Osteocyte (in vitro differentiated cells): ENCODE results near the gene TRAF2. TPM values are rescaled to one million over a fixed set of nuclear protein-coding genes. Genes with fewer than 3 reads are reported as not detected.

Experiments
- DNase-seq: peaks from one replicate; pipeline ENCODE4 v3.0.0; 2021; ENCODE audit warnings: mixed read lengths; ENCODE audit not compliant: unreplicated experiment; ENCODE audit errors: extremely low spot score
- H3K27ac Mint-ChIP-seq: one replicate; pipeline ENCODE4 v1.8.0; 2021; ENCODE audit warnings: mild to moderate bottlenecking, mixed read lengths; ENCODE audit not compliant: unreplicated experiment
- H3K27me3 Mint-ChIP-seq: one replicate; pipeline ENCODE4 v1.8.0; 2021; ENCODE audit warnings: mixed read lengths; ENCODE audit not compliant: unreplicated experiment
- H3K36me3 Mint-ChIP-seq: one replicate; pipeline ENCODE4 v1.8.0; 2021; ENCODE audit warnings: mixed read lengths; ENCODE audit not compliant: unreplicated experiment
- H3K4me1 Mint-ChIP-seq: one replicate; pipeline ENCODE4 v1.8.0; 2021; ENCODE audit warnings: mixed read lengths; ENCODE audit not compliant: unreplicated experiment
- H3K4me3 Mint-ChIP-seq: one replicate; pipeline ENCODE4 v1.8.0; 2021; ENCODE audit warnings: mild to moderate bottlenecking, moderate library complexity, mixed read lengths; ENCODE audit not compliant: unreplicated experiment
- H3K9me3 Mint-ChIP-seq: one replicate; pipeline ENCODE4 v1.8.0; 2021; ENCODE audit warnings: mixed read lengths; ENCODE audit not compliant: unreplicated experiment
- CTCF ChIP-seq: fragments of 200-600 bp; sonication (generic); IDR thresholded peaks from 2 replicates; pipeline ENCODE4 v1.5.0; 2021; ENCODE audit warnings: antibody characterized with exemption, mild to moderate bottlenecking, moderate library complexity
- total RNA-seq: library from RNA; stranded (reverse); gene quantifications from 2 replicates; pipeline ENCODE4 v1.2.1, GENCODE V29; 2021

Gene TRAF2
- total RNA-seq, 1 donor from 2014 or later: 14.4 TPM

DNA sequence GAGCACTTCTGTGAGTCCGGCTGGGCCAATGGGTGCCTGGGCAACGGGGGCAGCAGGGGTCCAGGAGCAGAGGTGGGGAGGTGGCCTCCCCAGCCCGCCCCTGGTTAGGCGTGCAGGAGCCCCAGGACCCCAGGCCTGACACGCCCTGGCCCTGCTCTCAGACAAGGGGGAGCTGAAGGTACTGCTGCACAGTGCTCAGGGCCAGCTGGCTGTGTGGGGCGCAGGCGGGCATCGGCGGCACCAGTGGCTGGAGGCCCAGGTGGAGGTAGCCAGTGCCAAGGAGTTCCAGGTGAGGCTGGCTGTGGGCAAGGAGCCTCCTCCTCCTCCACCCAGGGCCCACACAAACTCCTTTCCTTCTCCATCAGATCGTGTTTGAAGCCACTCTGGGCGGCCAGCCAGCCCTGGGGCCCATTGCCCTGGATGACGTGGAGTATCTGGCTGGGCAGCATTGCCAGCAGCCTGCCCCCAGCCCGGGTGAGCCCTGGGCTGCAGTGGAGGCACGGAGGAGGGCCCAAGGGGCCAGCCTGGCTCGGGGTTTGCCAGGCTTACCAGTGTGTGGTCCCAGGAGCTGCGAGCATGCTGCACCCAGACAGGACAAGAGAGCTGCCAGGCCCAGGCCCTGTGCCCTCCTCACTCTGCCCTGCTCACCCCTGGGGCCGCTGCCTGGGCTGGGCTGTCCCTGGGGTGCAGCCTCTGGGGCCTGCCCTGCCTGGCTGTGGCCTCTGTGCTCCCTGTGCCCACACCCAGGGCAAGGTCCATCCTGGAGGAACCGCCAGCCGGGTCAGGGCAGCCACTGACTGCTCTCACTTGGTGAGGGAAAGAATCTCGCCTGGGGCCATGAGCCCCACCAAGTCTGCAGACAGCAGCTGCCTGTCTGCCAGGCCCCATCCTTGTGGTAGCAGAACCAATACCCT, 27.2 kb upstream of the TRAF2 start:
- no peaks in the 10 kb centered on the region for H3K27me3 Mint-ChIP-seq
- no peaks in the 10 kb centered on the region for H3K9me3 Mint-ChIP-seq
- H3K27ac Mint-ChIP-seq: no peak overlapping the region
- peaks cover 3% of the 10 kb centered on the region for H3K4me1 Mint-ChIP-seq
- TF ChIP-seq CTCF: no peak
- peaks cover 7% of the 10 kb centered on the region for H3K36me3 Mint-ChIP-seq
- H3K4me3 Mint-ChIP-seq: no peak overlapping the region
- DNase-seq: no peak

- DNase-seq: no peak
- TF ChIP-seq CTCF: no peak
- Mint-ChIP-seq H3K4me1 (peaks cover 12% of the 10 kb centered on the region), H3K4me3 (no peak overlapping the region), H3K9me3 (no peaks in the 10 kb centered on the region), H3K27me3 (no peaks in the 10 kb centered on the region), H3K36me3 (peaks cover 7% of the 10 kb centered on the region), H3K27ac (no peak overlapping the region)
Measured at GRCh38 chr9:136860529-136860928, 25.8 kb upstream of the TRAF2 start.

DNA sequence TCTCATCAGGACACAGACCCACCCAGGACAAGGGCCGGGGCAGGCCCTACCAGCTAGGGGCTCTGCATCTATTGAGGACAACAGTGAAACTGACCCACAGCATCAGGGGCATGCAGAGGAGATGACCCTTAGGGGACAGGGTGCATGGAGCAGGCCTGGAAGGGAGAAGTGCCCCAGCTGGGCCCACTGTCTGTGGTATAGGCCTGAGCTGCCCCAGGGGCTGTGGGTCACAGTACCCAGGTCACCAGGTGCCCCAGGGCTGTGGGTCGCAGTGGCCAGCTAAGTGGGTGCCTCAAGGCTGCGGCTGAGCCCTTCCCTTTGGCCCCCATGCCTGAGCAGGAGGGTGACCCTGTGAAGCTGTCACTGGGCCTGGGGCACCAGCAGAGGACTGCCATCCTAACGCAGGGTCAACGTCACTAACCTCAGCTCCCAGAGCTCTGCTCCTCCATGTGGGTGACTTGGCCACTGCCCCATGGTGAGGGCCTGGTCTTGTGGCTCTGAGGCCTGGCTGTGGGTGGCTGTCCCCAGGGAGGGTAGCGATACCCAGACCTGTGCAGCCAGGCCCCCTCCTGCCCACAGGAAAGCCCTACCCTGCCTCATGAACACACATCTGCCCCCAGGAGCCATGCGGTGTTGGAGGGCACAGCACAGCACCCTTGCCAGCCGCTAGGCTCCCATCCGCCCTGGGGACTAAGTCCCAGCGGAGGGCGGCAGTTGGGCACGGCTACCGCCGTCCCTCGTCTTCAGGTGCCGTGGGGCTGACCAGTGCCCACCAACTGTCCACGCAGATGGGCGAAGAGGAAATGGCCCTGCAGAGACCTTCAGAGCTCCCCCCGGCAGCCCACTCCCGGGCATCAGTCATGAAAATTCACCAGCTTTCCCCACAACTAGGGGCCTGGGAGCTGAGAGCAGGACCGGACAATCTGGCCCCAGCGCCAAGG, 25.1 kb upstream of the TRAF2 start:
- Mint-ChIP-seq H3K27ac (no peak overlapping the region), H3K4me3 (no peak overlapping the region), H3K9me3 (no peaks in the 10 kb centered on the region), H3K36me3 (peaks cover 7% of the 10 kb centered on the region), H3K4me1 (peaks cover 12% of the 10 kb centered on the region), H3K27me3 (no peaks in the 10 kb centered on the region)
- DNase-seq: no peak
- TF ChIP-seq CTCF: no peak

GRCh38 chr9:136861874-136862457, 24.4 kb upstream of the TRAF2 start:
- Mint-ChIP-seq H3K9me3 (no peaks in the 10 kb centered on the region), H3K27ac (no peak overlapping the region), H3K27me3 (no peaks in the 10 kb centered on the region), H3K4me3 (no peak overlapping the region), H3K4me1 (peaks cover 12% of the 10 kb centered on the region), H3K36me3 (peaks cover 7% of the 10 kb centered on the region)
- no peak for TF ChIP-seq CTCF
- no peak for DNase-seq
